ENCODE measurements around the gene CLEC2B. TPM values are rescaled to one million over a fixed set of nuclear protein-coding genes. Genes with fewer than 3 reads are reported as not detected.
A peak's percentile ranks its signal among the peaks of the same experiment; 100 is the strongest.

The CLEC2B gene
- total and polyA plus RNA-seq, 8 donors = 16.3 to 34.7 (median 23.8) TPM

DNA sequence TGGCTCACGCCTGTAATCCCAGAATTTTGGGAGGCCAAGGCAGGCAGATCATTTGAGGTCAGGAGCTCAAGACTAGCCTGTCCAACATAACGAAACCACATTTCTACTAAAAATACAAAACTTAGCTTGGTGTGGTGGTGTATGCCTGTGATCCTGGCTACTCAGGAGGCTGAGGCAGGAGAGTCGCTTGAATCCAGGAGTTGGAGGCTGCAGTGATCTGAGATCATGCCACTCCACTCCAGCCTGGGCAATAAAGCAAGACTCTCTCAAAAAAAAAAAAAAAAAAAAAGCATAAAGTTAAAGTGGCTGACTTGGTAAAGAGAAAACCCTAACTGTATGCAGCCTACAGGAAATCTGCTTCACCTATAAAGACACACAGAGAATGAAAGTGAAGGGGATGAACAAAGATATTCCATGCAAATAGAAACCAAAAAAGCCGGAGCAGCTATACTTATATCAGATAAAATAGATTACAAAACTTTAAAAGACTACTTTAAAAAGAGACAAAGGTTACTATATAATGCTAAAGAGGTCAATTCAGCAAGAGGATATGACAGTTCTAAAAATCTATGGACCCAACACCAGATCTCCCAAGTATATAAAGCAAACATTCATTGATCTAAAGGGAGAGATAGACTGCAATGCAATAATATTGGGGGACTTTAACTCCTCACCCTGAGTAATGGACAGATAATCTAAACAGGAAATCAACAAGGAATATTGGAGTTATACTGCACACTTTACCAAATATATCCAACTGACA is 4.1 kb downstream of the CLEC2B start:
- TF ChIP-seq, protein P1, sequence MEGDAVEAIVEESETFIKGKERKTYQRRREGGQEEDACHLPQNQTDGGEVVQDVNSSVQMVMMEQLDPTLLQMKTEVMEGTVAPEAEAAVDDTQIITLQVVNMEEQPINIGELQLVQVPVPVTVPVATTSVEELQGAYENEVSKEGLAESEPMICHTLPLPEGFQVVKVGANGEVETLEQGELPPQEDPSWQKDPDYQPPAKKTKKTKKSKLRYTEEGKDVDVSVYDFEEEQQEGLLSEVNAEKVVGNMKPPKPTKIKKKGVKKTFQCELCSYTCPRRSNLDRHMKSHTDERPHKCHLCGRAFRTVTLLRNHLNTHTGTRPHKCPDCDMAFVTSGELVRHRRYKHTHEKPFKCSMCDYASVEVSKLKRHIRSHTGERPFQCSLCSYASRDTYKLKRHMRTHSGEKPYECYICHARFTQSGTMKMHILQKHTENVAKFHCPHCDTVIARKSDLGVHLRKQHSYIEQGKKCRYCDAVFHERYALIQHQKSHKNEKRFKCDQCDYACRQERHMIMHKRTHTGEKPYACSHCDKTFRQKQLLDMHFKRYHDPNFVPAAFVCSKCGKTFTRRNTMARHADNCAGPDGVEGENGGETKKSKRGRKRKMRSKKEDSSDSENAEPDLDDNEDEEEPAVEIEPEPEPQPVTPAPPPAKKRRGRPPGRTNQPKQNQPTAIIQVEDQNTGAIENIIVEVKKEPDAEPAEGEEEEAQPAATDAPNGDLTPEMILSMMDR (IDR thresholded peaks at IDR 0.05) = no peak
- Histone ChIP-seq H3K36me3 (no peaks in the 10 kb centered on the region), H3K27me3 (no peaks in the 10 kb centered on the region), H3K4me3 (peak overlapping the region in 1 of 2 donors; percentile 57), H3K4me1 (peaks cover 0 to 21% of the 10 kb centered on the region in 2 donors), H3K27ac (peak overlapping the region; percentile 91 to 92), H3K9me3 (peaks cover 0 to 13% of the 10 kb centered on the region in 2 donors)
- ATAC-seq (no peak), DNase-seq (no peak)
- intact Hi-C loops (cut with DNase I) = no loop called here

DNA sequence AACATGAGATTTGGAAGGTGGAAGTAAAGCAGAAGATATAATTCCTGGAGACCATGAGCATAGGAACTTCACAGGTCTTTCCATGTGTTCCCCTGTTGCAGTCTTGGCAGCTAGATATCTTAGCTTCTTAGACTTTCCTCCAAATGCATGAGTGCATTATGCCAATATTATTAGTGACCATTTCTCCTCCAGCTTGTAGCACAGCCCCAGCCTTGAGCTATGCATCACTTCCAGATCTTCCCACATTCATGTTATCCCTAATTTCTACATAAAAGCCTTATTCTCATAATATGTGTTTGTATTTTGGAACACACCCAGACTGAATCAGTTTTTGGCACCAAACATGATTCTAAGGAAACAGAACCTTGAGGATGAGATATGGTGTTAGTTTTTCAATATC is 11.0 kb downstream of the CLEC2B start:
- H3K9me3 ChIP-seq = peaks cover 0 to under 1% of the 10 kb centered on the region in 2 donors
- no peak for DNase-seq

DNA sequence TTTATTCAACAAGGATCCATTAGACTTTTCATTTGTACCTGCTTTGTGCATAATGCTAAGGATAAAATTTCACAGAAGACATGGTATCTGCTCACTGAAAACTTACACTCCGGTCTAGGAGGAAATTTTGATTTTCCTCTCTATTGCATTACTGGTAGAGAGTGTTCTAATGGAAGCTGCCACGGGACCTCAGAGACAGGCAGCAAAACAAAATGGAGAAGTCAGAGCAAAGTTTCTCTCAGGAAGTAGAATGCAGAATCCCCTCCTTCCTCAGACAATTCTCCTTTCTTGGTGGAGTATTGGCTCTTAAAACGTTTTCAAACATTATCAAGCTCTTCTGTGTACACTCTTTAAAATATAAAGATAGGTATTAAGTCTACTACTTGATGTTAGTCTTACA is 12.3 kb downstream of the CLEC2B start:
- intact Hi-C loops (cut with DNase I) = no loop called here
- no peaks in the 10 kb centered on the region for H3K27me3 ChIP-seq
- H3K27ac ChIP-seq = peak overlapping the region in 1 of 2 donors; percentile 4
- ATAC-seq (peak; percentile 38), DNase-seq (no peak)
- H3K36me3 ChIP-seq = peaks cover 0 to 29% of the 10 kb centered on the region in 2 donors
- no peak overlapping the region for H3K4me3 ChIP-seq
- TF ChIP-seq, protein P1 (IDR thresholded peaks at IDR 0.05) = no peak
- no peaks in the 10 kb centered on the region for H3K9me3 ChIP-seq
- no peaks in the 10 kb centered on the region for H3K4me1 ChIP-seq

More for the DNA sequence above, 11.0 kb downstream of the CLEC2B start:
- no peak for ATAC-seq
- H3K4me3 ChIP-seq = no peak overlapping the region
- no peak overlapping the region for H3K27ac ChIP-seq
- TF ChIP-seq, protein P1 (IDR thresholded peaks at IDR 0.05) = no peak
- no peaks in the 10 kb centered on the region for H3K27me3 ChIP-seq
- intact Hi-C loops (cut with DNase I) = no loop called here
- peaks cover 0 to 17% of the 10 kb centered on the region in 2 donors for H3K36me3 ChIP-seq
- no peaks in the 10 kb centered on the region for H3K4me1 ChIP-seq

DNA sequence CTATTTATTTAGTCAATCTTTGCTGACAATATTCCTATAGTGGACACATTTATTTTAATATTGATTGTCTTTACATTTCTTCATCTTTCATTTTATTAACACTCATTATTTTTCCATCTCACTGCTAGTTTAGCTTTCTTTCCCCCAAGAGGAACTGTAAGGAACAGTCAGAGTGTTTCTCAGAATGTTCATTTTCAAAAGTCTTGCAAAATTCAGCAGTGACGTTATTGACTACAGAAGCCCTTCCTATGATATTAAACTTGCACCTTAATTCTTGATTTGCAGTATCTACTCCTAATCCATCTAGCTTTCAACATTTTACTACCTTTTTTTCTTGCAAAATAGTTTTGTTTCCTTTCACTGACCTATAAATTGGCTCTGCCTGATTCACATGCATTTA is 13.0 kb downstream of the CLEC2B start:
- no peak overlapping the region for H3K4me3 ChIP-seq
- TF ChIP-seq, protein P1 (IDR thresholded peaks at IDR 0.05) = no peak
- no peak overlapping the region for H3K27ac ChIP-seq
- peaks cover 0 to 34% of the 10 kb centered on the region in 2 donors for H3K36me3 ChIP-seq
- no peak for DNase-seq
- ATAC-seq = peak; percentile 41
- H3K9me3 ChIP-seq = no peaks in the 10 kb centered on the region
- no peaks in the 10 kb centered on the region for H3K27me3 ChIP-seq
- H3K4me1 ChIP-seq = no peaks in the 10 kb centered on the region
- intact Hi-C loops (cut with DNase I) = no loop called here

DNA sequence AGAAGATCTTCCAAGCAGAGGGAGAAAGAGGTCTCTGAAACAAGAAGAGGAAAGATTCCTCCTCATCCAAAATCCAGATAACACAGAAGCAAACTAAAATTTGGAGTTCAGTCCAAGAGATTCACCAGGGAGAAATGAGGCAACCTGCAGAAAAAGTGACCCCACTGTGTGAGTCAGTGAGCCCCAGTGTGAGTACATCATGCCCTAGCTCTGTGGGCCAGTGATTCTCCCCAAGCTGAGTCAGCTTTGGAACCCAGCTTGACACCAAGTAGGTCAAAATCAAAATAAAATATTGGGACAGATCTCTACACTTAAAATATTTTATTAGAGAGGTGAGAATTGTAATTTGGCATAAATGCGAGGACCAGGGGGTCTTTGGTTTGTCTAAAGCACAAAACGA is 17.2 kb downstream of the CLEC2B start:
- H3K4me3 ChIP-seq = no peak overlapping the region
- H3K4me1 ChIP-seq = no peaks in the 10 kb centered on the region
- H3K27me3 ChIP-seq = no peaks in the 10 kb centered on the region
- TF ChIP-seq, protein P1 (IDR thresholded peaks at IDR 0.05) = no peak
- ATAC-seq (no peak), DNase-seq (no peak)
- H3K36me3 ChIP-seq = peaks cover 0 to 34% of the 10 kb centered on the region in 2 donors
- H3K9me3 ChIP-seq = peaks cover 0 to 13% of the 10 kb centered on the region in 2 donors
- intact Hi-C loops (cut with DNase I) = no loop called here
- no peak overlapping the region for H3K27ac ChIP-seq

All from left lung (tissue), 10 donors.